SH-SY5Y (cell line): Measurements from ENCODE around the gene BRWD1.

Experiments used
- GATA2 ChIP-seq: IDR thresholded peaks from 2 replicates; pipeline ENCODE4 v1.6.1; 2011; ENCODE audit warnings: mild to moderate bottlenecking, low read depth, low read length
- GATA3 ChIP-seq: IDR thresholded peaks from 2 replicates; pipeline ENCODE4 v1.6.1; 2011; ENCODE audit warnings: low read depth, mild to moderate bottlenecking, low read length, moderate library complexity

DNA sequence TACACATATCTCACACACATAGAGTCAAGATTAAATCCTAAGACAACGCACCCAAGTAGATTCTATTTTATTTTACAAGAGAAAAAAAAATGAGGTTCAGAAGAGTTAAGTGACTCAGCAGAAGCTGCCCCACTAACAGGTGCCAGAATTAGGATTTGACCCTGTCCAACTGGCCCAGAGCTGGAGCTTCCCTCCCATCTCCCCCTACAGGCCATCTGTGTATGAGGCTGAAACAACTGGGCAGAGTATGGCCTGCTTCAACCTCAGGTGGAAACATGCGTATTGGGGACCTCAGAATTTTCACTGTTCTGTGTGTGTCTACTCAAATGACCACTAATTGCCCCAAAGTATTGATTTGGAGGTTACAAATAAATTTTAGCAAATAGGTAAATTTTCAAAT lies 160.1 kb downstream of the BRWD1 start:
- no peak for TF ChIP-seq GATA2
- no peak for TF ChIP-seq GATA3
